Measurements from ENCODE around the gene NR3C2.

- TF ChIP-seq CTCF (conservative IDR thresholded peaks at IDR 0.05; ENCODE audit: low read depth, low read length), result no peak
- no peak for TF ChIP-seq EZH2 (IDR thresholded peaks at IDR 0.05; ENCODE audit: borderline replicate concordance, low read depth, low read length, poor library complexity, severe bottlenecking)
Measured at GRCh38 chr4:148355442-148356123, 86.6 kb downstream of the NR3C2 start.

Data from A673 (cell line).